MCF 10A (cell line): ENCODE results near the gene NEBL. TPM values are rescaled to one million over a fixed set of nuclear protein-coding genes. Genes with fewer than 3 reads are reported as not detected.

Experiments
- BruUV-seq: library from RNA; stranded (reverse); fragments of 400-500 nt; replicated peaks from 2 replicates; lab custom pipeline; 2021; lab: Mats Ljungman, UMichigan
- CTCF ChIA-PET: fragments of 300-600 bp; sonication (Branson Sonifier 250); formaldehyde crosslinking; extraction: SDS; loops from one replicate; lab custom pipeline; 2021; ENCODE audit warnings: antibody characterized with exemption, inconsistent platforms; lab: Yijun Ruan, JAX
- POLR2A ChIA-PET: fragments of 300-600, 350-650 bp; sonication (Branson Sonifier 250); formaldehyde crosslinking; extraction: SDS; loops from one replicate; lab custom pipeline; 2020; ENCODE audit warnings: antibody characterized with exemption, inconsistent platforms; lab: Yijun Ruan, JAX
- DNase-seq: peaks from one replicate; pipeline ENCODE4 v3.0.0-alpha.2; 2018; ENCODE audit not compliant: unreplicated experiment
- H3K27ac Mint-ChIP-seq: one replicate; pipeline ENCODE4 v1.8.0; 2022; ENCODE audit warnings: mild to moderate bottlenecking, low read depth, mixed read lengths; ENCODE audit not compliant: unreplicated experiment
- H3K27me3 Mint-ChIP-seq: one replicate; pipeline ENCODE4 v1.8.0; 2022; ENCODE audit warnings: mixed read lengths; ENCODE audit not compliant: insufficient read depth, unreplicated experiment
- H3K36me3 Mint-ChIP-seq: one replicate; pipeline ENCODE4 v1.8.0; 2022; ENCODE audit warnings: mild to moderate bottlenecking, moderate library complexity, mixed read lengths; ENCODE audit not compliant: insufficient read depth, unreplicated experiment
- H3K4me1 Mint-ChIP-seq: one replicate; pipeline ENCODE4 v1.8.0; 2022; ENCODE audit warnings: mixed read lengths; ENCODE audit not compliant: insufficient read depth, unreplicated experiment
- H3K4me3 Mint-ChIP-seq: one replicate; pipeline ENCODE4 v1.8.0; 2022; ENCODE audit warnings: mild to moderate bottlenecking, moderate library complexity, mixed read lengths; ENCODE audit not compliant: unreplicated experiment
- H3K9me3 Mint-ChIP-seq: one replicate; pipeline ENCODE4 v1.8.0; 2022; ENCODE audit warnings: mixed read lengths; ENCODE audit not compliant: unreplicated experiment
- intact Hi-C: fragments of 100-400 bp; cut with micrococcal nuclease; formaldehyde crosslinking; loops from 2 replicates; pipeline ENCODE4 v1.14.1; 2022
- total RNA-seq: library from RNA; stranded (reverse); gene quantifications from 2 replicates; pipeline ENCODE4 v1.2.3, GENCODE V29; 2022
- TF ChIP-seq, protein P1 (sequence below): fragments of 200-600 bp; IDR thresholded peaks from one replicate; pipeline ENCODE4 v1.8.0; 2022; ENCODE audit warnings: antibody characterized with exemption, mild to moderate bottlenecking; ENCODE audit not compliant: unreplicated experiment

Gene NEBL
- total RNA-seq, 1 experiment from 2014 or later, result 30.6 TPM

DNA sequence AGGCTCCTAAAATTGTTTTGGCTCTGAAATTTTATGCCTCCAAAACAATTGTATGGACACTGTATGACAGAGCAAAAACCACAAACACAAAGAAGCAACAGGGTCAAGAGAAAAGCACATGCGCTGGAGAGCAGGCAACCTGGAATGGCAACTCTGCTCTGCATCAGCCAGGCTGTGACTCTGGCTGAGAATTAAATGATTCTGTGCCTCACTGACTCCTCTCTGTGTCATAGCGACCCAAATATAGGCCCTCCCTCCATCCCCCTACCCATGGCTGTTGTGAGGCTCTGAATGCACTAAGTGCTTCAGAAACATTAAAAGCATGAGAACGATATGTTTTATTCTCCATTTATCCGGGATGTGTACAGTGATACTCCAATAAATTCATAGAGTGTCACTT is 24.9 kb upstream of the NEBL start:
- H3K9me3 Mint-ChIP-seq, result no peaks in the 10 kb centered on the region
- TF ChIP-seq, protein P1, sequence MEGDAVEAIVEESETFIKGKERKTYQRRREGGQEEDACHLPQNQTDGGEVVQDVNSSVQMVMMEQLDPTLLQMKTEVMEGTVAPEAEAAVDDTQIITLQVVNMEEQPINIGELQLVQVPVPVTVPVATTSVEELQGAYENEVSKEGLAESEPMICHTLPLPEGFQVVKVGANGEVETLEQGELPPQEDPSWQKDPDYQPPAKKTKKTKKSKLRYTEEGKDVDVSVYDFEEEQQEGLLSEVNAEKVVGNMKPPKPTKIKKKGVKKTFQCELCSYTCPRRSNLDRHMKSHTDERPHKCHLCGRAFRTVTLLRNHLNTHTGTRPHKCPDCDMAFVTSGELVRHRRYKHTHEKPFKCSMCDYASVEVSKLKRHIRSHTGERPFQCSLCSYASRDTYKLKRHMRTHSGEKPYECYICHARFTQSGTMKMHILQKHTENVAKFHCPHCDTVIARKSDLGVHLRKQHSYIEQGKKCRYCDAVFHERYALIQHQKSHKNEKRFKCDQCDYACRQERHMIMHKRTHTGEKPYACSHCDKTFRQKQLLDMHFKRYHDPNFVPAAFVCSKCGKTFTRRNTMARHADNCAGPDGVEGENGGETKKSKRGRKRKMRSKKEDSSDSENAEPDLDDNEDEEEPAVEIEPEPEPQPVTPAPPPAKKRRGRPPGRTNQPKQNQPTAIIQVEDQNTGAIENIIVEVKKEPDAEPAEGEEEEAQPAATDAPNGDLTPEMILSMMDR, result no peak
- DNase-seq, result no peak
- POLR2A ChIA-PET, result no interaction called here
- CTCF ChIA-PET, result no interaction called here
- no peaks in the 10 kb centered on the region for H3K4me1 Mint-ChIP-seq
- no peak overlapping the region for H3K4me3 Mint-ChIP-seq
- no peaks in the 10 kb centered on the region for H3K36me3 Mint-ChIP-seq
- H3K27me3 Mint-ChIP-seq, result no peaks in the 10 kb centered on the region
- no peak overlapping the region for H3K27ac Mint-ChIP-seq
- intact Hi-C loops, result no loop called here
- no TSS peak for BruUV-seq

DNA sequence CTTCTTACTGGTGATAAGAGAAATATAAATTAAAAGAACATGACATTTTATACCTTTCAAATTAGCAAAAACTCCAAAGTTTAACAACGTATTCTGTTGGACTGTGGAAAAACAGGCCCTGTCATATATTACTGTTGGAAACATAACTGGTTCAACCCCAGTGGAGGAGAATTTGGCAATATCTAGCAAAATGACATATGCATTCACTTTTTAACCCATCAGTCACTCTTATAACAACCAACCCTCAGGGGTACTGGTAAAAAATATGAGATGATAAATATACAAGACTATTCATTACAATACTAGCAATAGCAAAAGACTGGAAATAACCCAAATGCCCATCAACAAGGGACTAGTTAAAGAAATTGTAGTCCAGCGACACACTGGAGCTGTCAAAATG is 22.9 kb upstream of the NEBL start:
- no peak for DNase-seq
- Mint-ChIP-seq H3K27ac (no peak overlapping the region), H3K4me1 (no peaks in the 10 kb centered on the region), H3K27me3 (no peaks in the 10 kb centered on the region), H3K36me3 (no peaks in the 10 kb centered on the region), H3K4me3 (no peak overlapping the region), H3K9me3 (no peaks in the 10 kb centered on the region)
- POLR2A ChIA-PET, result interaction anchor here (0.6 kb wide), 1 partner anchor 1078 kb away, joined by 3 read pairs; no protein-coding TSS in a partner anchor
- BruUV-seq, result no TSS peak
- CTCF ChIA-PET, result no interaction called here
- TF ChIP-seq, protein P1, result no peak
- intact Hi-C loops, result no loop called here

DNA sequence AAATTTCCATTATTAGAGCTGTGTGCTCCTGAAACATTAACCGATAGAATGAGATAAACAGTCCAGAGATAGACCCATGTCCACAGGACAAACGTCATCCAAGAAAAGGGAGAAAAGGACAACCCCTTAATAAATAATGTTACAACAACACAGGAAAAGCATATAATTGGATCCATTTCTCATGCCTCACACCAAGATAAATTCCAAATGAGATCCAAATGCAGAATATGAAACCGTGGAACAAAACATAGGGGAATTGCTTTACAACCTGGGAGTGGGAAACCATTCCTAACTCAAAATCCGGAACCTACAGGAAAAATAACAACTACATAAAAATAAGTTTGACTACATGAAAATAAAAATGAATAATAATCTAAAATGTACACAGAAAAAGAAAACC is 22.4 kb upstream of the NEBL start:
- Mint-ChIP-seq H3K9me3 (no peaks in the 10 kb centered on the region), H3K4me3 (no peak overlapping the region), H3K36me3 (no peaks in the 10 kb centered on the region), H3K27ac (no peak overlapping the region), H3K27me3 (no peaks in the 10 kb centered on the region), H3K4me1 (no peaks in the 10 kb centered on the region)
- BruUV-seq, result no TSS peak
- TF ChIP-seq, protein P1, result no peak
- POLR2A ChIA-PET, result interaction anchor here (0.6 to 1.1 kb wide), 4 partner anchors 10 to 1077 kb away, joined by 3 to 5 read pairs (median 4); no protein-coding TSS in a partner anchor
- DNase-seq, result no peak
- intact Hi-C loops, result no loop called here
- CTCF ChIA-PET, result interaction anchor here (0.7 kb wide), 1 partner anchor 145 kb away, joined by 3 read pairs; no protein-coding TSS in a partner anchor

DNA sequence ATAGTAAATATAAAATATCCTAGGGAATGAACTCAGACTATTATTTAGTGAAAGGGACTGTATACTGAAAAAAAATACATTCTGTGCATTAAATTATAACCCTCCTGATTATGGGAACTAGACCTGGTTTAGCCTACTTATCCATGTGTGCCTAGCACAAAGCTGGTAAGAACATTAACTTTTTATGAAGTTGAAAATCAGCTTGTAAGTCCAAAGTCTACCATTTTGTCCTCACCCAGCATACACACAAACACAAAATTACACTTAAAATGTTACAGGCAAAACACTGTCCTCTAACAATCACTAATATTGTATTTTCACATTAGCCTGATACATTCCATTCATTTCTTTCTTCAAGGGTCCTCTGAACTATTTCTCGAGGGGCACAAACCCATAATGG is 19.9 kb upstream of the NEBL start:
- Mint-ChIP-seq H3K4me3 (no peak overlapping the region), H3K27me3 (no peaks in the 10 kb centered on the region), H3K9me3 (no peaks in the 10 kb centered on the region), H3K27ac (no peak overlapping the region), H3K36me3 (no peaks in the 10 kb centered on the region), H3K4me1 (no peaks in the 10 kb centered on the region)
- ChIA-PET CTCF (no interaction called here), POLR2A (no interaction called here)
- TF ChIP-seq, protein P1, result no peak
- no peak for DNase-seq
- no TSS peak for BruUV-seq
- intact Hi-C loops, result no loop called here
